GM13977 (cell line): ENCODE data around the gene CLDN10.

Experiments used
- DNase-seq: peaks from one replicate; pipeline ENCODE4 v3.0.0; 2012; ENCODE audit warnings: low spot score
- in situ Hi-C: fragments of 300-500 bp; cut with MboI; formaldehyde crosslinking; loops from one replicate; pipeline ENCODE4 v1.12.0; 2022; ENCODE audit warnings: low sequenced_read_pairs, low pct_unique_long_range_greater_than_20kb, mixed read lengths, inconsistent platforms; ENCODE audit not compliant: unreplicated experiment
- TF ChIP-seq, protein P1 (sequence below): IDR thresholded peaks from 2 replicates; pipeline ENCODE4 v1.5.1; 2012; ENCODE audit warnings: mild to moderate bottlenecking, control low read depth; ENCODE audit not compliant: insufficient read depth; ENCODE audit errors: extremely low read depth, missing control alignments

CLDN10 gene

DNA sequence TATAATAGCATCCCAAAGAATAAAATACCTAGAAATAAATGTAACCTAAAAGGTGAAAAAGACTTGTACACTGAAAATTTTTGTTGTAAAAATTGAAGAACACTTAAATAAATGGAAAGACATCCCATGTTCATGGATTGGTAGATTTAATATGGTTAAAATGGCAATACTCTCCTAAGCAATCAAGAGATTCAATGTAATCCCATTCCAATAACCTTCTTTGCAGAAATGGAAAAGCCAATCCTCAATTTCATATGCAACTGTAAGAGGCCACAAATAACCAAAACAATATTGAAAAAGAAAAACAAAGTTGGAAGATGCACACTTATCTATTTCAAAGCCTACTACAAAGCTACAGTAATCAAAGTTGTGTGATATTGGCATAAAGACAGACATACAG lies 74.2 kb downstream of the CLDN10 start:
- TF ChIP-seq, protein P1, sequence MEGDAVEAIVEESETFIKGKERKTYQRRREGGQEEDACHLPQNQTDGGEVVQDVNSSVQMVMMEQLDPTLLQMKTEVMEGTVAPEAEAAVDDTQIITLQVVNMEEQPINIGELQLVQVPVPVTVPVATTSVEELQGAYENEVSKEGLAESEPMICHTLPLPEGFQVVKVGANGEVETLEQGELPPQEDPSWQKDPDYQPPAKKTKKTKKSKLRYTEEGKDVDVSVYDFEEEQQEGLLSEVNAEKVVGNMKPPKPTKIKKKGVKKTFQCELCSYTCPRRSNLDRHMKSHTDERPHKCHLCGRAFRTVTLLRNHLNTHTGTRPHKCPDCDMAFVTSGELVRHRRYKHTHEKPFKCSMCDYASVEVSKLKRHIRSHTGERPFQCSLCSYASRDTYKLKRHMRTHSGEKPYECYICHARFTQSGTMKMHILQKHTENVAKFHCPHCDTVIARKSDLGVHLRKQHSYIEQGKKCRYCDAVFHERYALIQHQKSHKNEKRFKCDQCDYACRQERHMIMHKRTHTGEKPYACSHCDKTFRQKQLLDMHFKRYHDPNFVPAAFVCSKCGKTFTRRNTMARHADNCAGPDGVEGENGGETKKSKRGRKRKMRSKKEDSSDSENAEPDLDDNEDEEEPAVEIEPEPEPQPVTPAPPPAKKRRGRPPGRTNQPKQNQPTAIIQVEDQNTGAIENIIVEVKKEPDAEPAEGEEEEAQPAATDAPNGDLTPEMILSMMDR: no peak
- DNase-seq: no peak
- in situ Hi-C loops: no loop called here

DNA sequence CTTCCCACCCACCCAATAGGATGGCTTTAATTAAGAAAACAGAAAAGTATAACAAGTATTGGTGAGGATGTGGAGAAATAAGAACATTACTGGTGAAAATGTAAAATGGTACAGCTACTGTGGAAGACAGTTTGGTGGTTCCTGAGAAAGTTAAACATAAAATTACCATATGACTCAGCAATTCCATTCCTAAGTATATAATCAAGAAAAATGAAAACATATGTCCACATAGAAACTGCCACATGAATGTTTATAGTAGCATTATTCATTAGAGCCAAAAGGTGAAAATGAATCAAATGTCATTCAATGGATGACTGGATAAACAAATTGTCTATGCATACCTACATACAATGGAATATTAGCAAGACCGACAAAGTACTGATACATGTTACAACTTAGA lies 75.1 kb downstream of the CLDN10 start:
- TF ChIP-seq, protein P1: no peak
- in situ Hi-C loops: no loop called here
- DNase-seq: no peak

DNA sequence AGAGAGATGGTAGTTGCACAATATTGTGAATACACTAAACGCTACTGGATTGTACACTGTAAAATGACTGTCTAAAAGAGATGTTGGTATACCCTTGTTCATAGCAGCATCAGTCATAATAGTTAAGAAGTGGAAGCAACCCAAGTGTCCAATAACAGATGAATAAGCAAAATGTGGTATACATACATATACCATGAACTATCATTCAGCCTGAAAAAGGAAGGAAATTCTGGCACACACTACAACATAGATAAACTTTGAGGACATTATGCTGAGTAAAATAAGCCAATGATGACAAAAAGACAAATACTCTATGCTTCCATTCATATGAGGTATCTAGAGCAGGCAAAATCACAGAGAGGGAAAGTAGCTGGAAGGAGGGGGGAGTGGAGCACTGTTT lies 76.0 kb downstream of the CLDN10 start:
- DNase-seq: no peak
- TF ChIP-seq, protein P1: no peak
- in situ Hi-C loops: no loop called here

DNA sequence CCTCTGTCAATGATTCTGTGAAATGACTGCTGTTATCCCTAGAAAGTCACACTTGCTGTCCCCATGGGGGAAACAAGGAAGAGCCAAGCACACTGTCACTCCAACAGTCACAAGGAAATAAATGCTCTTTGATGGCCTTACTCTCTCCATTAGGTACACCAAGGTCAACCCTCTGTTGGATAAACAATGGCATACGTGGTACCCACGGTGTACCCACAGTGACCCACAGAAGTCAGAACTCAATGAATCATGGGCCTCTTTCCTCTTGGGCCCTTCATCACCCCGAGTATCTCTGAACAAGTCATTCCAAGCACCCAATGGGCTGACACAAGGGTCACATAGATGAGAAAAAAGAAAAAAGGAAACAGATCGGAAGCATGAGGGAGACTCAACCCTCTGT lies 76.6 kb downstream of the CLDN10 start:
- TF ChIP-seq, protein P1: no peak
- no peak for DNase-seq
- in situ Hi-C loops: no loop called here
